Medulla oblongata (tissue), 1 donor: ENCODE results near the gene SLC12A5.

Experiments
- DNase-seq: peaks from one replicate; pipeline ENCODE4 v3.0.0-alpha.2; 2015; ENCODE audit errors: extremely low spot score

SLC12A5 gene

DNA sequence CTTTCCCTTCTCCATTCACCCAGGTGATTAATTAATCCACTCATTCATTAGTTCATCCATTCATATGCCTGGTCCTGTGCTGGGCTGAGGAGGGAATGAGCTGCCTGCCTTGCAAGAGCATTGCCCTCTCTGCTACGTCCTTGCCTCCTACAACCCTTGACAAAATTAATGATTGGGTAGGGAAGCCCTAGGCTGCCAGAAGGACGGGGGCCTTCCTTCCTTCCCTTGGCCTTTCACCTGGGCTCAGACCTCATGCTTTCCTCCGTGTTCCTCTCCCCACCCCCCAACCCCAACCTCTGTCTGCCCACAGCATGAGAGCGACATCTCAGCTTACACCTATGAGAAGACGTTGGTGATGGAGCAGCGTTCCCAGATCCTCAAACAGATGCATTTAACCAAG lies 25.6 kb downstream of the SLC12A5 start:
- DNase-seq = no peak

- DNase-seq = no peak
These were observed 26.3 kb downstream of the SLC12A5 start for GRCh38 chr20:46055269-46055668.

DNA sequence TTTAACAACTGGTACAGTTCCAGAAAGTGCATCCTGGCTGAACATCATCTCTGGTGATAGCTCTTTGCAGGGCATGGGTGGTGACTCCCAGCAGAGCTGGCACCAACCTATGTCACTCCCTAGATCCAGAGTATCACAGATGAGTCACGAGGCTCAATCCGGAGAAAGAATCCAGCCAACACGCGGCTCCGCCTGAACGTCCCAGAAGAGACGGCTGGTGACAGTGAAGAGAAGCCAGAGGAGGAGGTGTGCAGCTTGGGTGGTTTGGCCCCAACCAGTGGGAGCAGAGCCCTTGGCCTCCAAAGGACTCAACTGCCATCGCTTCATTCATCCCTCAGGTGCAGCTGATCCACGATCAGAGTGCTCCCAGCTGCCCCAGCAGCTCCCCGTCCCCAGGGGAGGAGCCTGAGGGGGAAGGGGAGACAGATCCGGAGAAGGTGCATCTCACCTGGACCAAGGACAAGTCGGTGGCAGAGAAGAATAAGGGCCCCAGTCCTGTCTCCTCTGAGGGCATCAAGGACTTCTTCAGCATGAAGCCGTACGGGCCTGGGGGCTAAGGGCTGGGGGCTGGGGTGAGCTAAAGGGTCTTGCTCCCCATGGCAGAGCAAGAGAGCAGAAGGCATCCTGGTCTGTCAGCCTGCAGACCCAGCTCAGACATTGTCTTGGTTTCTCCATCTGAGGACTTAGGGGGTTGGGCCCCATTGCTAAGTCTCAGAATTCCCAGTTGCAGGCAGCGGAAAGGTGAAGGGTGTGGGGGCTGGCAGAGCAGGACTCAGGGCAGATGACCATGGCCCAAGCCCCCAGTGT lies 27.2 kb downstream of the SLC12A5 start:
- no peak for DNase-seq

GRCh38 chr20:46056970-46057855 lies 28.2 kb downstream of the SLC12A5 start:
- DNase-seq = no peak

DNA sequence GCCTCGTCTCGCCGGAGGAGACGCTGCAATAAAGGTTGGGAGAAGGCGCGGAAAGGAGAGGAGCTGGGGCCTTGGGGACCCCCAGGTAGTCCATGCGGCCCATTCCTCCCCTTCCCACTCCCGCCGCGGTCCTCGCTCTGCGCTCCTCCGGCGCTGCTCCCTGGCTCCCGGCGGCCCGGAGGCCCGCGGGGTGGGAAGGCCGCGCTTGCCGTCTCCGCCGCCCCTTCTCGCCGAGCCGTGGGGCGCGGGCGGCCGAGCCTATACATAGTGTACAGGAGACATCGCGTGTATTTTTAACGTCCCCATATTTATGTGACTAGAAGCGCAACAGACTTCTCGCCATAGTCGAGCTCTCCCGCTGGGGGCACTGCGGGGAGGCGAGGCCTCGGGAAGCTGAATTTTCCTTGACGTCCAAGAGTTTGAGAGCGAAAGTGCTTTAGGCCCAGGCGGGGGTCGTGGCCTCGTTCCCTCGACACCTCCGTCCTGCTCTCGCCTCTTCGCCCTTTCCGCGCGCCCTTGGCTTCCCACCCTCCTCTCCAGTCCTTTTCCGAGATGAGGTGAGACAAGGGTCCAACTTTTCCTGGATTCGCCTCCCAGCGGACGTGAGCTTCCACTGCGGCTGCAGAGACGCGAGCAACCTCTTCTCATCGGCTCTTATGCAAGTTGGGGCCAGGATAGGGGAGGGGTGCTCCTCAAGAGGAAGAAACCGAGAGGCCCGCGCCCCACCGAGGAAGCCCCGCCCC lies 29.0 kb downstream of the SLC12A5 start:
- DNase-seq = peak; percentile 71

DNA sequence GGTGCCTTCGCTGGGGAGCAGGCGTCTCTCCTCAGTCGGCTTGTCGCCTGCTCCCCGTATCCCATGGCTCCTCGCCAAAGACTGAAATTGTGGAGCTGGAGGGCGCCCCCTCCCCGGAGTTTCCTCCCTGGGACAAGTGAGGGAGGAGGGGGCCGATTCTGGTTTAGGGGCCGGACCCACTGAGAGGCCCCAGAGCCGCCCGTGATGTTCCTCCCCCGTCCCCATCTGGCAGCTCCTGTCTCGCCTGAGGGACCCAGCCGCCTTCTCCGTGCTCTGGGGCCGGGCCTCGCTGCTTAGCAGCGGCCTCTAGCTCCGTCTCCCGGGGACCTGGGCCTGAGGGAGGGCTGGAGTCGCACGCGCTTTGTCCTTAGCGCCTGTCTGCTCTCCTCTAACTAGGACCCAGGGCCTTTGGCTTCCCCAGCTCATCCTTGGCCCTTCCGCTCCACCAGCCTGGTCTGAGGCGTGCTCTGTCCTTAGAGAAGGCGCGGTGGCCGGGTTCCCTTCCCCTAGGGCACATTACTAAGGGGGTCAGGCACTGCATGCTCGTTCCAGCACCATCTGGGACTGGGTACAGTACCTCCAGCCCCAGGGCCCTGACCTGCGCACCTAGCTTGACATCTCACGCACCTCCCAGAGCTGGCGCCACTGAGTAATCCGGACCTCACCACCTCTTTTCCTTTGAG lies 29.7 kb downstream of the SLC12A5 start:
- no peak for DNase-seq

- peak; percentile 70 for DNase-seq
These were observed 31.4 kb downstream of the SLC12A5 start for GRCh38 chr20:46060301-46060881.

GRCh38 chr20:46060975-46061374 lies 32.0 kb downstream of the SLC12A5 start:
- DNase-seq = no peak

GRCh38 chr20:46062151-46062550 lies 33.1 kb downstream of the SLC12A5 start:
- DNase-seq = no peak

GRCh38 chr20:46062621-46063020 lies 33.6 kb downstream of the SLC12A5 start:
- no peak for DNase-seq

DNA sequence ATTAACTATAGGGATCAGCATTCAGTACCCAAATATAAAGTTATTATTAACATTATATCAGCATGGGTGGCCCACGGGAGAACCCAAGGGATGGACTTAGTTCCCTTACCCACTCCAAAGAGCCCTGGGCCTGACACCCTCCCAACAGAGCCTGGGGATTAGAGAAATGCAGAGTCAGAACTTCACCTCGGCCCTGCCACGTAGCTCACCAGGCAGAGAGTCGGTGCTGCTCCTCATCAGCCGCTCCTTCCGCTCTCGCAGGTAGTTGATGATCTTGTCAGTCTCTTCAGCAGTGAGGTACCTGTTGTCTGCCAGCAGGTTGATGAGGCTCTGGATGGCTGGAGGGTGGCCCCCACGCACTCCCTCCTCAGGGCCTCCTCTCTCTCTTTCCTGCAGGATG lies 34.1 kb downstream of the SLC12A5 start:
- no peak for DNase-seq

- DNase-seq = no peak
These were observed 34.6 kb downstream of the SLC12A5 start for GRCh38 chr20:46063652-46064054.

DNA sequence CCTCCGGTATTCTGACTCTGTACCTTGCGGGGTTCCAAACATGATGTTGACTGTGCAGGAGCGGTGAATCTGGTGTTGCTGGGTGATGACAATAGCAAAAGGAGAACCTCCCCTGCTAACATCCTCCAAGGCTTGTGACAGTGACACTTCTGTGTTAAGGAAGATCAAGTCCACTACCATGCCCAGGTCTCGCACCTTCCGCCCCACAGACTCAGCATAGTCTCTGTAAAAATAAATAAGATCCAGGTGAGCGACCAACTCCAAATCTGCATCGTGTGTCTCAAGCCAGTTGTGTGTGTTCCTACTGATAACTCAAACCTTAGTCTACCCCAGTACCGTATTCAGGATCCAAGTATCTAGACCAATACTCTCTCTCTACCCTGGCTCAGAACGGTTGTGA lies 36.0 kb downstream of the SLC12A5 start:
- no peak for DNase-seq

GRCh38 chr20:46065691-46066090 lies 36.7 kb downstream of the SLC12A5 start:
- DNase-seq = no peak

DNA sequence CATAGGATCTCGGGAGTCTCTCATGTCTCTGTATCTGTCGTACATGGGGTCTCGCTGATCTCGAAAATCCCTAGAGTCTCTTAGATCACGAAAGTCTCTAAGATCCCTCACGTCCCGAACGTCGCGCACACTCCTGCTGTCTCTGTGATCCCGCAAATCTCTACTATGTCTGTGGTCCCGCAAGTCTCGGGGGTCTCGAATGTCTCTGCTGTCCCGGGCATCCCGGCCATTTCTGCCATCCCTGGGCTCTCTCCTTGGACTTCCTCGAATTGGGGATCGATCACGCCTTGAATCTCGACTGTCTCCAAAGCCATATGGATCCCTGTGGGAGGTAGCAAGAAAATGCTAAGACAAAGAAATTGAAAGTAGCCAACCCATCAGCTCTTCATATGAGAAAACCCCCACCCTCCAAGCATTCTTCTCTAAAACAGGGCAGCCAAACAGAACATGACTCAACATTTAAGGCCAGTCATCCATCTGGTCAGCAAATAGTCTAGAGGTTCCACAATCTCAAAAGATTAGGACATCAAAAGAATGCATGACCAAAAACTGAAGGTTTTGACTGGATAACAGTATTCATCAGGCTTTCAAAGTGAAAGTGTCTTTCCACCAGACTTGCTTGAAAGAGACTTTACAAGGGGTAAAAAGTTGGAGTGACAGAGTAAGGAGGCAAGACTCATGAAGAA lies 41.3 kb downstream of the SLC12A5 start:
- no peak for DNase-seq

DNA sequence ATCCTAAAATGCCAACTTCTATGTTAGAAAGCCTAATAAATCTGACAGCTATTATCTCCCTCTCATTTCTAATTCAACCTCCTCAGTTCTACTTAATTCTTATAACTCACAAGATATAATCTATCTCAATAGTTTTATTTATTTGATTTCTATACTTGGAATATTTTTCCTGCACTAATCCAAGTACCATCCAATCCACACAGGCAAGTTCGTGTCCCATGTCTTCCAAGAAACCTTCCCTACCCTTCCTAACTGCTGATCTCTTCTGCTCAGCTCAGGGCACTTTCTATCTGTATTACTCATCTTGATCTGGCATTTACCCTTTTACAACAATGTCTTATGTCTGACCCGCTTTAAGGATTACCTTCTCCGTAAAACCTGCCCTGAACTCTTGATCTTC lies 42.6 kb downstream of the SLC12A5 start:
- DNase-seq = no peak

DNA sequence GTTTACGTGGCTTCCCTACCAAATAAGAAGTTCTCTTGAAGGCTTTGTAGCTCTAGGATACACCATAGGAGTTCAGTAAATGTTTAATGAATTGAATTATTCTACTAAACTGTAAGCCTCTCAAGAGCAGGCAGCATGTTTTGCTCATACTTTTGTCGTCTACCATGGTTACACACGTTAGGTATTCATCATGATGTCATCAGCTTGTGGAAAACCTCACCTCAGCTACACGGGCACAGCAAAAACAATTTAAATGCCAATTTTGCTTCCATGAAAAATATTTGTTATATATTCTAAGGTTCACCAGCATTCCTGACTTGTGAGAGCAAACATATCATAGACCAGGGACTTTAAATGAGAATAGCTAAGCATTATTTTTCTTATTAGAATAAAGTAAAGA lies 44.0 kb downstream of the SLC12A5 start:
- DNase-seq = no peak

DNA sequence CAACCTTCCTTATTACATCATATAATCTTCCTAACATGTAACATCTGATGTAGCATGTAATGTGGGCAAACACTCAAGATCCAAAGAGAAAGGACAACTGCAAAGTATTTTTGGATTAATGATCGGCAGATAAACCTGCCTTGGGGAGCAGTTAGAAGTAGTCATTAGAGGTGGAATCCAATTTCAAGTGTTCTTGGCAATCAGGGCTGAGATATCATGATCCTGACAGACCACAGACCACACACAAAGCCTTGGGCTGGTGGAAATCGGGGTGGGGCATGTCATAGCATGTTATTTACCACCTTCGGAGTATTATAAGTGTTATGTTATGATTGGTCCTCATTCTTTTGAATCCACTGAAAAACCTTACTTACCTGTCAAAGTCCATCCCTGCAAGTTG lies 44.4 kb downstream of the SLC12A5 start:
- DNase-seq = no peak

DNA sequence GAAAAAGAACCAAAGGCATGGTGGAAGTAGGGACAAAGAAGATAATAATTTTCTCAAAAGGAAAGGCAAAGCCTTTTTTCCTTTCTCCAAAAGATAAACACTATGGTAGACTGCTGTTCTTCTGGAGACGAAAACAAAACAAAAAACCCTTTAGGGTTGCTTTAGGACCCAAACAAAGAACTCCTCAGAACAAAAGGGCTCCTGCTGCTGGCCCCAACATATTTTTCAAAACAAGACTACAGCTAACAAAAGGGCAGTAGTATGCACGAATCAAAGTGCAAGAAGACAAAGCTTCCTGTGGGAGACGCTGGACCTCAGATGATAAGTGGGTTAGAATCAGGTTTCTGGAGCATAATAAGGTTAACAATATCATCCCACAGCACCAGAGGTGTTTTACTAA lies 45.0 kb downstream of the SLC12A5 start:
- no peak for DNase-seq

DNA sequence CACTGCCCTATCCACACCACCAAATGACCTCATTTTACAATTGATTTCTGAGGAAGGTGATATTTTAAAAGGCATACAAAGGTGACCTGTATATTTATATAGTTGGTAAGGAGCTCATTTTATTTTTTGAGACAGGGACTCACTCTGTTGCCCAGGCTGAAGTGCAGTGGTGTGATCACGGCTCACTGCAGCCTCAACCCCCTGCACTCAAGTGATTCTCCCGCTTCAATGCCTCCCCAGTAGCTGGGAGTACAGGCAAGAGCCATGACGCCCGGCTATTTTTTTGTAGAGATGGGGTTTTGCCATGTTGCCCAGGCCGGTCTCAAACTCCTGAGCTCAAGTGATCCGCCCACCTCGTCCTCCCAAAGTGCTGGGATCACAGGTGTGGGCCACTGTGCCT lies 47.8 kb downstream of the SLC12A5 start:
- no peak for DNase-seq
